DND-41 (cell line): Measurements from ENCODE around the gene PDPK1.
"Not testable (repeated sequence)": the region's sequence is repeated elsewhere in the genome, so short reads cannot be mapped to it uniquely, and the experiment has no call there.

Experiments
- EZH2 ChIP-seq: IDR thresholded peaks from 3 replicates; pipeline ENCODE4 v1.6.1; 2012; ENCODE audit warnings: borderline replicate concordance, low read depth, mild to moderate bottlenecking, moderate library complexity, low read length, inconsistent platforms; ENCODE audit not compliant: severe bottlenecking
- TF ChIP-seq, protein P1 (sequence below): IDR thresholded peaks from 2 replicates; pipeline ENCODE4 v1.5.1; 2012; ENCODE audit warnings: borderline replicate concordance, low read length, moderate library complexity, mild to moderate bottlenecking; ENCODE audit not compliant: poor library complexity, severe bottlenecking; ENCODE audit errors: extremely low read depth

- TF ChIP-seq, protein P1, sequence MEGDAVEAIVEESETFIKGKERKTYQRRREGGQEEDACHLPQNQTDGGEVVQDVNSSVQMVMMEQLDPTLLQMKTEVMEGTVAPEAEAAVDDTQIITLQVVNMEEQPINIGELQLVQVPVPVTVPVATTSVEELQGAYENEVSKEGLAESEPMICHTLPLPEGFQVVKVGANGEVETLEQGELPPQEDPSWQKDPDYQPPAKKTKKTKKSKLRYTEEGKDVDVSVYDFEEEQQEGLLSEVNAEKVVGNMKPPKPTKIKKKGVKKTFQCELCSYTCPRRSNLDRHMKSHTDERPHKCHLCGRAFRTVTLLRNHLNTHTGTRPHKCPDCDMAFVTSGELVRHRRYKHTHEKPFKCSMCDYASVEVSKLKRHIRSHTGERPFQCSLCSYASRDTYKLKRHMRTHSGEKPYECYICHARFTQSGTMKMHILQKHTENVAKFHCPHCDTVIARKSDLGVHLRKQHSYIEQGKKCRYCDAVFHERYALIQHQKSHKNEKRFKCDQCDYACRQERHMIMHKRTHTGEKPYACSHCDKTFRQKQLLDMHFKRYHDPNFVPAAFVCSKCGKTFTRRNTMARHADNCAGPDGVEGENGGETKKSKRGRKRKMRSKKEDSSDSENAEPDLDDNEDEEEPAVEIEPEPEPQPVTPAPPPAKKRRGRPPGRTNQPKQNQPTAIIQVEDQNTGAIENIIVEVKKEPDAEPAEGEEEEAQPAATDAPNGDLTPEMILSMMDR: not testable (repeated sequence)
- not testable (repeated sequence) for TF ChIP-seq EZH2
These were observed 43.0 kb downstream of the PDPK1 start for GRCh38 chr16:2580818-2581217.
